ENCODE measurements around the gene SHC3. TPM values are rescaled to one million over a fixed set of nuclear protein-coding genes. Genes with fewer than 3 reads are reported as not detected.

SHC3 gene
- total and polyA plus RNA-seq, 8 donors, result 0.15 to 1.7 (median 1.0) TPM

DNA sequence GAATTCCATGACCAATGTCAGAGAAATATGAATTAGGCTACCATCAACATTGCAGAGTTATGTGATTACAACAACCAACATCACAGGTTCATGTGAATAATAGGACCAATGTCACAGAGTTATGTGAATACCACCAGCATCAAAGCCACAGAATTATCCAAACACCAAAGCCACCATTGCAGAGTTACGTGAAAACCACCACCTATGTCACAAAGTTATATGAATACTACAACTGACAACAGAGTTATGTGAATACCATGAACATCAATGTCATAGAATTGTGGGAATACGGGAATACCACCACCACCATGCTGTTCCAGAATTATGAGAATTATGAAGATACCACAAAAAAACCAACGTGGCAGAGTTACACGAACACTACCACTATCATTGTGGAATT, 64.8 kb downstream of the SHC3 start:
- Histone ChIP-seq H3K27me3 (no peaks in the 10 kb centered on the region), H3K4me1 (no peaks in the 10 kb centered on the region), H3K27ac (no peak overlapping the region), H3K4me3 (no peak overlapping the region), H3K36me3 (no peaks in the 10 kb centered on the region), H3K9me3 (no peaks in the 10 kb centered on the region)
- TF ChIP-seq, protein P1, sequence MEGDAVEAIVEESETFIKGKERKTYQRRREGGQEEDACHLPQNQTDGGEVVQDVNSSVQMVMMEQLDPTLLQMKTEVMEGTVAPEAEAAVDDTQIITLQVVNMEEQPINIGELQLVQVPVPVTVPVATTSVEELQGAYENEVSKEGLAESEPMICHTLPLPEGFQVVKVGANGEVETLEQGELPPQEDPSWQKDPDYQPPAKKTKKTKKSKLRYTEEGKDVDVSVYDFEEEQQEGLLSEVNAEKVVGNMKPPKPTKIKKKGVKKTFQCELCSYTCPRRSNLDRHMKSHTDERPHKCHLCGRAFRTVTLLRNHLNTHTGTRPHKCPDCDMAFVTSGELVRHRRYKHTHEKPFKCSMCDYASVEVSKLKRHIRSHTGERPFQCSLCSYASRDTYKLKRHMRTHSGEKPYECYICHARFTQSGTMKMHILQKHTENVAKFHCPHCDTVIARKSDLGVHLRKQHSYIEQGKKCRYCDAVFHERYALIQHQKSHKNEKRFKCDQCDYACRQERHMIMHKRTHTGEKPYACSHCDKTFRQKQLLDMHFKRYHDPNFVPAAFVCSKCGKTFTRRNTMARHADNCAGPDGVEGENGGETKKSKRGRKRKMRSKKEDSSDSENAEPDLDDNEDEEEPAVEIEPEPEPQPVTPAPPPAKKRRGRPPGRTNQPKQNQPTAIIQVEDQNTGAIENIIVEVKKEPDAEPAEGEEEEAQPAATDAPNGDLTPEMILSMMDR (IDR thresholded peaks at IDR 0.05), result no peak
- TF ChIP-seq POLR2A (IDR thresholded peaks at IDR 0.05) (no peak), POLR2AphosphoS5 (IDR thresholded peaks at IDR 0.05) (no peak), EP300 (IDR thresholded peaks at IDR 0.05) (no peak)
- 90 to 94% (median 92%) methylated on average over 4 of the region's 4 CpGs for WGBS, 5 donors
- DNase-seq, result no peak
- intact Hi-C loops (cut with DNase I; ENCODE audit: low total_unique reads), result no loop called here

DNA sequence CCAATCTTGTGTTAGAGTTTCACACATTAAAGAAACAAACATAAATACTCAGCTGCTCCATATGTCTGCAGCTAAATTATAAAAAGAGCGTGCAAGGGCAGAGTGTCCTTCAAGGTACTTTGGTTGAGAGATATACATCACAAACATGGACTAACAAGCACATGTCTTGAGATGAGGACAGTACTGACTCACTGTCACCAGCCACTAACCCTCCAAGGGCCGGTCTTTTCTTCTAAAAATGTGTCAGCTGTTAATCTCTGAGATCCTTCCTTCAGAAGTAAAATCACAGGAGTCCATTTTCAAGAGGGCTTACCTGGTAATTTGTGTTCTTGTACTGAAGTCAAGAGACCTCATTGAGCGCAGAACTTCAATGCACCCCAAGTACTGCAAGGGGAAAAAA, 66.4 kb downstream of the SHC3 start:
- no peak for DNase-seq
- intact Hi-C loops (cut with DNase I; ENCODE audit: low total_unique reads), result no loop called here
- Histone ChIP-seq H3K27ac (no peak overlapping the region), H3K36me3 (no peaks in the 10 kb centered on the region), H3K27me3 (no peaks in the 10 kb centered on the region), H3K9me3 (no peaks in the 10 kb centered on the region), H3K4me3 (no peak overlapping the region), H3K4me1 (no peaks in the 10 kb centered on the region)
- TF ChIP-seq POLR2AphosphoS5 (IDR thresholded peaks at IDR 0.05) (no peak), EP300 (IDR thresholded peaks at IDR 0.05) (no peak), POLR2A (IDR thresholded peaks at IDR 0.05) (no peak)
- TF ChIP-seq, protein P1 (IDR thresholded peaks at IDR 0.05), result no peak
- WGBS, 5 donors, result 91 to 94% (median 93%) methylated on average over 3 of the region's 3 CpGs

DNA sequence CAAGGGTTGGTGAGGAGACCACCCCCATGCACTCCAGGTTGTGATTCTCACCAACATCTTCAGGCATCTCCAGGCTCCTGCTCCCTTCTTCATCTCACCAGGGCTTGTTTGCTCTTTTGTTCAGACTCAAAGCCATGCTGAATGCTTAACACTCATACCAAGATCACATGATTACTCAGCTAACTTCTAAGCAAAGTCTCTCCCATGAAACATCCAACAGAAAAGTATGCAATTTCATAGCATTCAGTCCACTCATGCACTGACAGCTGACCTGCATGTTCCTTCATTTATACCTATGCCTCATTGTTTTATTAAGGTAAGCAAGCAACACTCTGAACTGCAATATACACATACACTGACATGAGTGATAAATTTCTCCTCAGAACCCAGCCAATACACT, 69.0 kb downstream of the SHC3 start:
- Histone ChIP-seq H3K27me3 (no peaks in the 10 kb centered on the region), H3K9me3 (no peaks in the 10 kb centered on the region), H3K27ac (no peak overlapping the region), H3K4me1 (no peaks in the 10 kb centered on the region), H3K4me3 (no peak overlapping the region), H3K36me3 (no peaks in the 10 kb centered on the region)
- no peak for TF ChIP-seq EP300 (IDR thresholded peaks at IDR 0.05)
- TF ChIP-seq POLR2AphosphoS5 (IDR thresholded peaks at IDR 0.05), result no peak
- TF ChIP-seq, protein P1 (IDR thresholded peaks at IDR 0.05), result no peak
- TF ChIP-seq POLR2A (IDR thresholded peaks at IDR 0.05), result no peak
- intact Hi-C loops (cut with DNase I; ENCODE audit: low total_unique reads), result no loop called here
- DNase-seq, result no peak

DNA sequence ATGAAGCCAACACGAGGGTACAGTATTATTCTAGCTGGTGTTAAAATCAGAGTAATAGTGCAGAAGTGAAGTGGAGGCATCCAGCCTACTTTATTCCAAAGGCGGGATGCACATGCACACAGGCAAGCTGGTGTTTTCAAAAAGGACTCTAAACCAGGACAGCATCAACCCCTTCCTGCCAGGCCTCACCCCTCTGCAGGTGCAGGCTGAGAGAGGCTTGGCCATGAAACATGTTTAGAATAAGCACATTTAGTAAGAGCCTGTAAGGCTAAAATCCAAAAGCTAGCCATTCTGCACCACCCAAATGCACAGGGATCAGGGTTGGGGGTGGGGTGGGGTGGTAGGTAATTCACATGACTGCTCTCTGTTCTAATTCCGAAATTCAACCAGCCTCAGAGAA, 71.2 kb downstream of the SHC3 start:
- no peaks in the 10 kb centered on the region for H3K27me3 ChIP-seq
- no peak overlapping the region for H3K27ac ChIP-seq
- no peaks in the 10 kb centered on the region for H3K4me1 ChIP-seq
- H3K36me3 ChIP-seq, result no peaks in the 10 kb centered on the region
- DNase-seq, result no peak
- 83 to 90% (median 88%) methylated on average over 3 of the region's 3 CpGs for WGBS, 5 donors
- intact Hi-C loops (cut with DNase I; ENCODE audit: low total_unique reads), result no loop called here
- no peaks in the 10 kb centered on the region for H3K9me3 ChIP-seq
- no peak overlapping the region for H3K4me3 ChIP-seq
- TF ChIP-seq EP300 (IDR thresholded peaks at IDR 0.05) (no peak), POLR2AphosphoS5 (IDR thresholded peaks at IDR 0.05) (no peak), POLR2A (IDR thresholded peaks at IDR 0.05) (no peak)
- TF ChIP-seq, protein P1 (IDR thresholded peaks at IDR 0.05), result no peak

All from stomach (tissue), 9 donors.